Measurements from ENCODE around the gene SAMD14. TPM values are rescaled to one million over a fixed set of nuclear protein-coding genes. Genes with fewer than 3 reads are reported as not detected.

The SAMD14 gene
- total and polyA plus RNA-seq, 2 of the 4 experiments (the other 2 are of a cell fraction), result 1.4 to 6.2 TPM

GRCh38 chr17:50076591-50077235 lies 53.2 kb downstream of the SAMD14 start (continued):
- TF ChIP-seq BHLHE40 (IDR thresholded peaks at IDR 0.05; ENCODE audit: low read depth, low read length), result no peak
- TF ChIP-seq CHD1 (IDR thresholded peaks at IDR 0.05; ENCODE audit: low read depth, low read length), result no peak

GRCh38 chr17:50076221-50076590 lies 53.8 kb downstream of the SAMD14 start:
- no TSS peak for BruUV-seq (replicated peaks)
- CTCF ChIA-PET, result no interaction called here
- no peak for ATAC-seq (ENCODE audit: low read depth)
- Histone ChIP-seq H4K8ac (ENCODE audit: low read depth in 2 of 2, low read length in 2 of 2) (no peak overlapping the region), H2BK20ac (ENCODE audit: low read depth, low read length) (no peak overlapping the region), H4K5ac (ENCODE audit: low read depth, low read length) (no peak overlapping the region), H2AK9ac (replicated peaks; ENCODE audit: low read depth, low read length, poor library complexity) (no peak overlapping the region), H3K9ac (ENCODE audit: low read depth, low read length) (no peak overlapping the region), H2AFZ (replicated peaks; ENCODE audit: low read length, poor library complexity) (no peak overlapping the region), H3K79me1 (ENCODE audit: low read depth in 1 of 2, low read length in 2 of 2) (peaks cover 19 to 55% of the 10 kb centered on the region in 2 experiments; a peak in 3 of 4 replicates), H3K9me1 (ENCODE audit: insufficient read depth, low read length) (no peaks in the 10 kb centered on the region), H3K27me3 (ENCODE audit: control insufficient read depth, insufficient read depth, low read length) (no peaks in the 10 kb centered on the region), H3K4me2 (ENCODE audit: low read depth, low read length) (no peak overlapping the region), H4K20me1 (ENCODE audit: insufficient read depth, low read length) (no peaks in the 10 kb centered on the region; the same call in none of the 2 replicates), H3K23ac (ENCODE audit: low read depth, low read length) (no peak overlapping the region), H3K18ac (ENCODE audit: low read depth, low read length) (no peak overlapping the region), H3K27ac (ENCODE audit: insufficient read depth, low read length) (no peak overlapping the region), H3K4ac (ENCODE audit: low read depth, low read length) (no peak overlapping the region), H4K91ac (ENCODE audit: insufficient read depth, low read depth, low read length) (no peak overlapping the region), H2AK5ac (ENCODE audit: low read depth, low read length) (no peak overlapping the region), H3K14ac (replicated peaks; ENCODE audit: low read depth, low read length) (no peak overlapping the region), H3K56ac (ENCODE audit: extremely low read depth, insufficient read depth, low read length) (no peak overlapping the region), H3K9me3 (ENCODE audit: control insufficient read depth, insufficient read depth, low read length) (no peaks in the 10 kb centered on the region), H3K4me3 (ENCODE audit: insufficient read depth, low read depth, low read length) (no peak overlapping the region), H2BK15ac (ENCODE audit: low read depth, low read length) (no peak overlapping the region), H3K36me3 (ENCODE audit: control insufficient read depth, insufficient read depth, low read length) (peaks cover 78% of the 10 kb centered on the region), H2BK5ac (ENCODE audit: low read depth, low read length, poor library complexity, severe bottlenecking) (no peak overlapping the region), H3K4me1 (ENCODE audit: control insufficient read depth, insufficient read depth, low read length) (no peaks in the 10 kb centered on the region), H2BK120ac (ENCODE audit: low read depth, low read length) (no peak overlapping the region)
- WGBS, 2 experiments (ENCODE audit: extremely low coverage in 2 of 2, insufficient read length in 1 of 2), result 92% methylated on average over 12 of the region's 16 CpGs; no CpG with 5 or more reads in 1 of the 2 experiments
- POLR2A ChIA-PET (ENCODE audit: unreplicated experiment), result no interaction called here
- intact Hi-C loops (cut with micrococcal nuclease), result no loop called here
- no peak for DNase-seq
- dilution Hi-C loops (cut with HindIII; ENCODE audit: low sequenced_read_pairs, unreplicated experiment), result no loop called here
- TF ChIP-seq SMC3 (IDR thresholded peaks at IDR 0.05; ENCODE audit: low read depth, low read length) (no peak), MXI1 (IDR thresholded peaks at IDR 0.05; ENCODE audit: borderline replicate concordance, low read depth, low read length) (no peak), BHLHE40 (IDR thresholded peaks at IDR 0.05; ENCODE audit: low read depth, low read length) (no peak), CEBPB (IDR thresholded peaks at IDR 0.05; ENCODE audit: low read depth, low read length) (no peak), RCOR1 (IDR thresholded peaks at IDR 0.05; ENCODE audit: insufficient replicate concordance, low read length) (no peak), CHD1 (IDR thresholded peaks at IDR 0.05; ENCODE audit: low read depth, low read length) (no peak)
- in situ Hi-C loops (cut with MboI; ENCODE audit: low sequenced_read_pairs), result no loop called here
